ENCODE data around the gene DUSP8.
A peak's percentile ranks its signal among the peaks of the same experiment; 100 is the strongest.

Gene DUSP8

DNA sequence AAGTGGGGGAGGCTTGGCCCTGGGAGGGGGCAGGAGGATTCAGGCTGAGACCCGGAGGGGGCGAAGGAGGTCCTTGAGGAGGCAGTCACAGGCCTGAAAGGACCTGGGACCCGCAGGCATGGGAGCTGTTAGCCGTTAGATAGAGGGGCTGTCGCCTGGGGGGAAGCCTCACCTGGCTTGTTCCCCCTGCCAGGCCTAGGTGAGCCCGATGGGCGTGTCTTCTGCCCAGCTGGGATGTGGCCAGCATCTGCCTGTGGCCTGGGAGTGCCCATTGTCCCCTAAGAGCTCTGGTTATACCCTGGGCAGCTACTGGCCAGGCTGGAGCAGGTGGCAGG lies 1.8 kb upstream of the DUSP8 start:
- peak; percentile 65 for DNase-seq (ENCODE audit: insufficient read length, low spot score)
- TF ChIP-seq POLR2A (IDR thresholded peaks at IDR 0.05; ENCODE audit: low read depth, low read length): no peak
- FAIRE-seq: no peak

DNA sequence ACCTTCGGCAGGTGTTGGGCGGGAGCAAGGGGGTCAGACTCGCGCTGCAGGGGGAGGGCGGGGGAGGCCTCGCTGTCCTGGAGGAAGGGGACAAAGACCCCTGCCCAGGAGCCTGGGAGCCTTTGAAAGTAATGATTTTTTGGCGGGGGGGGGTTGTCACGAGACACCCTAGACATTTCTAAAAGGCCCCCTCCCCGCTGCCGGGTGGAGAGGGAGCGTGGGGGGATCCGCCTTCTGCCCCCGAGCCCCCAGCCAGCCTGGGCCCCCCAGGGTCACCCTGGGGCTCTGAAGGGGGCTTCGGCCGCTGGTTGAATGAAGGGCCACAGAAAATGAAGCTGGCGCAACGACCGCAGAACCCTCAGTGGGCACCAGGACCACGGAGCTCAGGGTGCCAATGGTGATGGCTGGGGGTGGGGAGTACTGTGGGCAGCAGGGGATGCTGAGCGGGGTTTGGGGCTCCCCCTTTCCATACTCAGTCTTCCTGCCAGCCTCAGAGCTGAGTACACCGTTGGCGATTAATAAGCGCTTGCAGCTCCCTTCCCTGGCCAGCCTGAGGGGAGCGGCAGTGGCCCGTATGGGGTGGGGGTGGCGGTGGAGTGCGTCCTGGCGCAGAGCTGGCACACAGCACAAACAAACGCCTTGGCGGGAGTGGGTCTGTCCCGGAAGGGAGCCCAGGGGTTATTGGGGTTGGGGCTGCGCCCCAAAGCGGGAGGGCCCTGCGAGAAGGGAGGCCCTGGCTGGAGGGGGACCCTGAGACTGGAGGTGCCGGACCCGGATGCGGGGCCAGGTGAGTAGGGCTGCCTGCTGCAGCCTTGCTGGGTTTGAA lies 1.2 kb upstream of the DUSP8 start:
- no peak for TF ChIP-seq POLR2A (IDR thresholded peaks at IDR 0.05; ENCODE audit: low read depth, low read length)
- no peak for FAIRE-seq
- no peak for DNase-seq (ENCODE audit: insufficient read length, low spot score)

DNA sequence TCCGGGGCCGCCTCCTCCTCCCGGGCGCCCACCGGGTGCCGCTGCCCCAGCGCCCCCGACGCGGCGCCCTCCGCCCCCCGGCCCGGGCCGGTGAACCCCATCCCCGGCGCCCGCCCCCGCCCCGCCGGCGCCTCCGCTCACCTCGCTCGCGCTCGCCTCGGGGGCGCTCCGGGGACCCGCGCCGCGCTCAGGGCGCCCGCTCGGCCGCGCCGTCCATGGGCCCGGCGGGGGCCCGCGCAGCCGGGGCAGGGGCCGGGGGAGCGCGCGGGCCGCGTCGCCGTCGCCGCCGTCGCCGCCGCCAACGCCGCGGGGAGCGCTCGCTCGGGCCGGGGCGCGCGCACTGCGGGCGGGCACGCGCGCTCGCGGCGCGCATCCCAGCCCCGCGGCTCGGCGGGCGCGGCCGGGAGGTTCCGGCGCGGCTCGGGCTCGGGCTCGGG lies 293 bp downstream of the DUSP8 start:
- DNase-seq (ENCODE audit: insufficient read length, low spot score): no peak
- no peak for FAIRE-seq
- no peak for TF ChIP-seq POLR2A (IDR thresholded peaks at IDR 0.05; ENCODE audit: low read depth, low read length)

DNA sequence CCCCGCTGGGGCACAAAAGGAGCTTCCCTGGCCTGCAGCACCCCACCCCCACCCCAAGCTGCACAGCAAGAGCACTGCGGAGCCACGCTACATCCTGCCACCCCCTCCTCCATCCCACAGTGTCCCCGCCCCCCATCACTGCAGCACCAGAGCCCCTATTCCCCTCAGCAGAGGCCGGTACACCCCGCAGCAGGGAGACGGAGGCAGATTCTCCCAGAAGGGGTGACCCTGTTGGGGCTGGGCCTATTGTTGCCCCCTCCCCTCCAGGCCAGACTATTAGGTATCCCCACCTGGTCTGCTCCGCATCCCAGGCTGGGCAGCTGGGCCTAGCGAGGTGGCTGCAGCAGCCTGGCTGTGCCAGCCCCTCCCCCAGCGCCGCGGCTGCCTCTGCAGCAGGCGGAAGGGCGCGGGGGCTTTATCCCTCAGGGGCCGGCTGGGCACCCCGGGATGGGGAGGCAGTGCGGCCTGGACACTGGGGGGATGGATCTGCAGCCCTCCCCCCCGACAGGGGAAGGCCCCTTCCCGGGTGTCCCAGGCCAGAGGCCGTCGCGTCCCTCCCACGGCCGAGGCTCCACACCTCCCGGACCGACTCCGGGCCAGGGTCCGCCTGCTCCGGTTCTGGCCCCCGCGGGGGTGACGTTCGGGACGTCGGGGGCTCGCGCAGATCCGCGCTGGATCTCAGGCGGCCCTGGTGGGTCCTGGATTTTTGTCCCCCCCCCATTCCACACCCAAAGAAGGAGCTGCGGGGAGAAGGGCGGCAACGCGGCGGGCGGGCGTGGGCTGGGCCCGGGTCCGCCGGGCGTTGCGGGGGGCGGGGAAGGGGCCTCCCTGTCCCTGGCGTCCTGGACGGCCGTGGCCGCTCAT lies 943 bp downstream of the DUSP8 start:
- no peak for TF ChIP-seq POLR2A (IDR thresholded peaks at IDR 0.05; ENCODE audit: low read depth, low read length)
- DNase-seq (ENCODE audit: insufficient read length, low spot score) (no peak), FAIRE-seq (no peak)

DNA sequence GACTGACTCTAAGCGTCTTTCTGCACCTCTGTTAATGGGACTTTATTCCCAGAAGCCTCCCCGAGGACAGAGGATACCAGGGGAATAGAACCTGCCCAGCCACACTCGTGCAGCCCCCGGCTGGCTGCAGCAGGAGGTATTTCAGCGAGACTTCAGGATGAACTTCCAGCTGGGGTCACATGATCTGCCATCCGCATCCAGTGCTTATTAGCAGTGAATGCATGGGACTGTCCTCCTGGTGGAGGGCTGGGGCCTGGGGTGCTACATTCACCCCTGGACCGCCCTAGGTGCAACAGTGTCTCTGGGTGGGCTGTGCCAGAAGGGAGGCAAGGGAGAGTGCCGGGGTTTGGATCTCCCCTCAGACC lies 1.6 kb downstream of the DUSP8 start:
- DNase-seq (ENCODE audit: insufficient read length, low spot score): no peak
- FAIRE-seq: no peak
- no peak for TF ChIP-seq POLR2A (IDR thresholded peaks at IDR 0.05; ENCODE audit: low read depth, low read length)

DNA sequence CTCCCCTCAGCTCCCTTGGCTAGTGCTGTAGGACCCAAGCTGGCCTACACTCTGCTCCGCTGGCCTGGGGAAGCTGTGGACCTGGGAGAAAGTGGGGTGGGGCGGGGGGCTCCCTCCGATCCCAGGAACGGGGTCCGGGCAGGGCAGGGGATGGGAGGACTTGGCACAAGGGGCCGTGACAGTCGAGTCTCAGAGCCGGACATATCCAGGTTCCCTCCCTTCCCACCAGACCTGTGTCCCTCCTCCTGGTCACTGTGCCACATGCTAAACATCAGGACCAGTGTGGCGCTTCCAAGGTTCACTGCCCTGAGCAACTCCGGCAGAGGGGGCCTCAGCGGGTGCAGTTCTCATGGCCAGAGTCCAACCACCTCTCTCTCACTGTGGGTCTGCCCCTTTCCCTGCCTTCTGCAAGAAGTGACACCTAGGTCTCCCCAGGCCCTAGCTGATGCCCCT lies 2.0 kb downstream of the DUSP8 start:
- DNase-seq (ENCODE audit: insufficient read length, low spot score): no peak
- FAIRE-seq: no peak
- no peak for TF ChIP-seq POLR2A (IDR thresholded peaks at IDR 0.05; ENCODE audit: low read depth, low read length)

DNA sequence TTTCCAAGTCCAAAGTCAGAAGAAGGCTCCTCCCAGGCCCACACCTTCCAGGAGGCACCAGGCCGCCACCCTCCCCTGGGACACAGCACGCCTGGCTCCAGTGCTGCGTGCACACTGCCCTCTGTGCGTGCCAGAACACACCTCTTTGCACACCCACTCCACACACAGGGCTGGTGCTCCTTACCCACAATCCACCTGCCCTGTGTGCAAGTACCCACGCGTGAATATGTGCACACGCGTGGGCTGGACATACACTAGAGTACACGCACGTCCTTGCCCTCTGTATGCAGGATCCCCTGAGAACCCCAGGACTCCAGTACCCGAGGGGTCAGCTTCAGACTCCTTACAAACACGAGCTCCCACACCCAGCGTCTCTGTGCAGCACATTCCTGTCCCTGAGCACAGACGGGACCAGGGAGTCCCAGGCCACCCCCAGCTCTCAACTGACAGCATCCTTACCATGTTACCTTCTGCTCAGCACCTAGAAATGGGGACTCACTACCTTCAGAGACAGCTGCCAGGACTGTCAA lies 2.8 kb downstream of the DUSP8 start:
- FAIRE-seq: no peak
- DNase-seq (ENCODE audit: insufficient read length, low spot score): no peak
- TF ChIP-seq POLR2A (IDR thresholded peaks at IDR 0.05; ENCODE audit: low read depth, low read length): no peak

DNA sequence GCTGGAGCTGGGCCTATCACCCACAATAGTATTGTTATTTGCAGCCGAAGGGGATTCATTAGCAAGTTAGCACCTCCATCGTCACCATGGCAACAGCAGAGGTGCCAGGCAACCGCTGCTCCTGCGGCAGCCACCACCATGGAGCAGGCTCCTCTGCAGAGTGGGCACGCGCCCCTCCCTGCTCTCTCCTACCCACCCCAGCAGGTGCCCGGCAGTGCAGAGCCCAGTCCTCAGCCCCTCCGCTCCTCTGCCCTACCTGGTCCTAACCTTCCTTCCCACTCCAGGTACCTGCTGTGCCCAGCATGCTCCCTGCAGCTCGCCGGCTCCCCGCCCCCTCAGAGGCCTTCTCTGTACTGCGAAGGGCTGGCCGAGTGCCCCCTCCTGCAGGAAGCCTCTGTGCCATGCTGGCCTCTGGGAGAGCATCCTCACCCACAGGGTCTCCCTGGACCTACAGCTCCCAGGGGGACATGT lies 3.6 kb downstream of the DUSP8 start:
- TF ChIP-seq POLR2A (IDR thresholded peaks at IDR 0.05; ENCODE audit: low read depth, low read length): no peak
- FAIRE-seq (no peak), DNase-seq (ENCODE audit: insufficient read length, low spot score) (no peak)

DNA sequence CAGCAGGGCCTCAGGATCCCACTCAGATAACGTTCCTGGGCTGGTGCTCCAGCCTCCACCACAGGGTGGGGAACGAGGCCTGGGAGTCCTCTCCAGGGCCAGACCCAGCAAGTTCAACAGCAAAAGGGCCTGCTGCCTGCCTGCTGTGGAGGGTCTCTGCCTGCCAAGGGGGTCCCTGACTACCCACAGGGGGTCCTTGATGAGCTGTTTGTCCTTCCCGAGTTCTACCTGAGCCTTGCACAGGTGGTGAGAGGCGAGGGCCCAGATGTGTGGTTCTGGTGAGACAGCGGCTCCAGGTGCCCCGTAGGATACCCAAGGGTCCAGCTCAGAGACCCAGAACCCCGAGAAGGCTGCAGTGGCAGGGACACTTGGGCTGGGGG lies 4.4 kb downstream of the DUSP8 start:
- FAIRE-seq (no peak), DNase-seq (ENCODE audit: insufficient read length, low spot score) (no peak)
- TF ChIP-seq POLR2A (IDR thresholded peaks at IDR 0.05; ENCODE audit: low read depth, low read length): no peak

DNA sequence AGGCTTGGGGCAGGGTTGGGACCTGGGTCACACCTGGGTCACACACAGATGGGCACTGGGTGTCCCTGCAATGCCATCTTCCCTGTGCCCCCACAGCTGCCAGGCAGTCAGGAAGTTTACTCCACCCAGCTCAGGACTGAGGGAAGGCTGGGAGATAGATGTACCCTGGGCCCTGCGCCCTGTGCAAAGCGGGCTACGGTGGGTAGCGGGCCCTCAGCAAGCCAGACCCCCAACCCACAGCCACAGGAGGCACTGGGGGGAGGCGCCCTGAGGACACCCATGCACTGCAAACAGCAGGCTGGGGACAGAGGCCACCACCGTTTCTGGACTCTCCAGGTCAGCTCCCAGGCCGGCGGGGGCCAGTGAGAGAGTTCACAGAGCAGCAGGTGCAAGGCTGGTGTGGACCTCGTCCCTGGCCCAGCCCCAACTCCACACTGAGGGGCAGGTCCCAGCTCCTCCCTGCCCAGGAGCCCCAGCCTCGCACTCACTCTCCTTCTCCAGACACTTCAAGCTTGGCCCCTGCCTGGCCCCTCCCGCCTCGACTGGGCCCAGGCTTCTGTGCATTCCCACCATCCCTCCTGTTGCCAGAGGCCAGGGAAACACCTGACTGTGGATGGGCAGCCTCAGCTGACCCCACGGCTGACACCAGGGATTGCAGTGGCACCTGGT lies 4.9 kb downstream of the DUSP8 start:
- DNase-seq (ENCODE audit: insufficient read length, low spot score) (no peak), FAIRE-seq (no peak)
- TF ChIP-seq POLR2A (IDR thresholded peaks at IDR 0.05; ENCODE audit: low read depth, low read length): no peak

DNA sequence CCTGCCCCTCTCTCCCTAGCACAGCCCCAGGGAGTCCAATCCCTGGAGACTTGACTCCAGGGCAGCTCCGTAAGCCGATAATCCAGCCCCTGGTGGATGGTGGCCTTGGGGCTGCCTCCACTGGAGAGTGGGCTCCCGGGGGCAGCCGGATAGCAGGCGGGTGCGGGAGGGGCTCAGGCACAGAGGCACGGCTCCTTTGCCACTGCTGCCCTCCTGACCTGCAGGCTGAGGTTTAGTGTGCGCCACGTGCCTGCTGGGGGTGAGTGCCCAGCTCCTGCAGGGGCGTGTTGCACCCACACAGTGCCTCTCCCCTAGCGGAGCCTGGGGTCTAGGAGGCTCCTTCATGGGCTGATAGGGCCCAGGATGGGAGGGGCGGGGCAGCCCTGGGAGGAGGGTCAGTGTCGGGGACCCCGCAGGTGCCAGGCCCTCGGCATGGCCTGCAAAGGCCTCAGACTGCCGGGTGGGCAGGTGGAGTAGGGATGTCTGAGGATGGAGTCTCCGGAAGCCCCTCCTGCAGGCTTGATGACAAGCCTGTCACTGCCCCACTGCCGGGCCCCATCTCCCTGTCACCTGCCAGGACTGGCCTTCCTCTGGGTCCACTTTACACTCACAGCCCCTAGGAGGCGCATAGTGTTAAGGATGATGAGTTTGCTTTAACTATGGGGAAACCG lies 5.6 kb downstream of the DUSP8 start:
- TF ChIP-seq POLR2A (IDR thresholded peaks at IDR 0.05; ENCODE audit: low read depth, low read length): no peak
- no peak for DNase-seq (ENCODE audit: insufficient read length, low spot score)
- no peak for FAIRE-seq

DNA sequence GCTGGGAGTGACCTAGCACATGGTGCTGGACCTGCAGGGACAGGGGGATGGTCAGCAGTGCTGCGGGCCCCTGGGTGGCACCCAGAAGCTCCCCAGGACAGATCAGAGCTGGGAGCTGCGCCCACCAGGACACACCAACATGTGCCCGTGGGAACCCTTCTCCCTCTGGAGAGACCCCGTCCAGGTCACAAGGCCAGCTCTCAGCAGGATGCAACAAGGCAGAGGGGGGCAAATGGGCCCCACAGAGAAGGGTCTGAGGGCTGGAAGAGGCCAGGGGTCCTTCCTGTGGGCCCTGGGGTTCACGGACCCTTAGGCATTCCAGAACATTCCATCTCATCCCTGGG lies 6.2 kb downstream of the DUSP8 start:
- no peak for TF ChIP-seq POLR2A (IDR thresholded peaks at IDR 0.05; ENCODE audit: low read depth, low read length)
- DNase-seq (ENCODE audit: insufficient read length, low spot score) (no peak), FAIRE-seq (no peak)

DNA sequence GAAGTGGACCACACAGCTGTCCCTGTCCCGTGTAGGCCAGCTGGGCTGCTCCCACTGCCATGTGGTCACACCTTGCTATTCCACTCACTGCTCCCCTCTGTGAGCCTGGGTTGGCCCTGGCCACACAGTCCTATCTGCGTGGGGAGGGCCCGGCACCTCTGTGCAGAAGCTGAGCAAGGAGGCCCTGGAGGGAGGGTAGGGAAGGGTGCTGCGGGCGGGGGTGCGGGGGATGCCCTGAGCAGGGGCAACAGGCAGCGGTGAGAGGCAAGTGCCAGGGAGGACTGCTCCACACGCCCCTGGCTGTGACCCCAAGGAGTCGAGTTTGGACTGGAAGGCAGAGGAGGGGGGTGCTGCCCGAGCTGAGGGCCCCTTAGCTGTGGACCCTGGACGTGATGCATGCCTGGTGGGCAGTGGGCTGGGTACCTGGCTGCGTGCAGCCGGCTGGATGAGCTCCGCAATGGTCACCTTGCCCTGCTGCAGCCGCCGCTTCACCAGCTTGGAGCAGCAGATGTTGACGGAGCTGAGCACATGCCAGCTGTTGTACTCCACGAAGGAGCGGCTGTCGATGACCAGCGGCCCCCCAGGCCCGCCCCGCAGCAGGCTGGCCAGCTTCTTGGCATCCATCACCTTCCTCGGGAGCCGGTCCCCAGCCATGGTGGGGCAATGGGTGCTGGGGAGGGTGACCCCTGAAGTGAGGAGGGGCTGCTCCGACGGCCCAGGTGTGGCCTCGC lies 6.7 kb downstream of the DUSP8 start:
- no peak for TF ChIP-seq POLR2A (IDR thresholded peaks at IDR 0.05; ENCODE audit: low read depth, low read length)
- DNase-seq (ENCODE audit: insufficient read length, low spot score) (no peak), FAIRE-seq (no peak)
